Measurements from ENCODE around the gene PRKAR2A.

Gene PRKAR2A

GRCh38 chr3:48847504-48848423, at the start of gene PRKAR2A:
Gene PRKAR2A (minus strand): TSS chr3:48847874. CDS start chr3:48847596, 278 bp downstream.
- DNase-seq (ENCODE audit: low read depth), result peak; percentile 66

GRCh38 chr3:48896936-48897335, 49.3 kb upstream of the PRKAR2A start:
- DNase-seq (ENCODE audit: low read depth), result no peak

- no peak for DNase-seq (ENCODE audit: low read depth)
These were observed 46.8 kb upstream of the PRKAR2A start for GRCh38 chr3:48894516-48894915.

GRCh38 chr3:48891606-48892005, 43.9 kb upstream of the PRKAR2A start:
- no peak for DNase-seq (ENCODE audit: low read depth)

- DNase-seq (ENCODE audit: low read depth), result no peak
These were observed 38.1 kb upstream of the PRKAR2A start for GRCh38 chr3:48885753-48886152.

- no peak for DNase-seq (ENCODE audit: low read depth)
These were observed 34.0 kb upstream of the PRKAR2A start for GRCh38 chr3:48881652-48882114.

- no peak for DNase-seq (ENCODE audit: low read depth)
These were observed 33.3 kb upstream of the PRKAR2A start for GRCh38 chr3:48881006-48881405.

- no peak for DNase-seq (ENCODE audit: low read depth)
These were observed 32.3 kb upstream of the PRKAR2A start for GRCh38 chr3:48879994-48880377.

GRCh38 chr3:48879307-48879993, 31.8 kb upstream of the PRKAR2A start:
- no peak for DNase-seq (ENCODE audit: low read depth)

GRCh38 chr3:48877671-48878070, 30.0 kb upstream of the PRKAR2A start:
- no peak for DNase-seq (ENCODE audit: low read depth)

GRCh38 chr3:48863122-48863521, 15.4 kb upstream of the PRKAR2A start:
- no peak for DNase-seq (ENCODE audit: low read depth)

GRCh38 chr3:48859206-48859605, 11.5 kb upstream of the PRKAR2A start:
- no peak for DNase-seq (ENCODE audit: low read depth)

GRCh38 chr3:48858709-48859108, 11.0 kb upstream of the PRKAR2A start:
- no peak for DNase-seq (ENCODE audit: low read depth)

- DNase-seq (ENCODE audit: low read depth), result no peak
These were observed 10.0 kb upstream of the PRKAR2A start for GRCh38 chr3:48857641-48858040.

GRCh38 chr3:48856469-48856868, 8.8 kb upstream of the PRKAR2A start:
- DNase-seq (ENCODE audit: low read depth), result no peak

GRCh38 chr3:48855681-48856447, 8.2 kb upstream of the PRKAR2A start:
- no peak for DNase-seq (ENCODE audit: low read depth)

- DNase-seq (ENCODE audit: low read depth), result no peak
These were observed 4.5 kb upstream of the PRKAR2A start for GRCh38 chr3:48852151-48852550.

- no peak for DNase-seq (ENCODE audit: low read depth)
These were observed 3.7 kb upstream of the PRKAR2A start for GRCh38 chr3:48851407-48851806.

GRCh38 chr3:48848816-48849515, 1.3 kb upstream of the PRKAR2A start:
- DNase-seq (ENCODE audit: low read depth), result no peak

- peak; percentile 15 for DNase-seq (ENCODE audit: low read depth)
These were observed 596 bp downstream of the PRKAR2A start for GRCh38 chr3:48847053-48847503.

- DNase-seq (ENCODE audit: low read depth), result no peak
These were observed 2.5 kb downstream of the PRKAR2A start for GRCh38 chr3:48845170-48845569.

- no peak for DNase-seq (ENCODE audit: low read depth)
These were observed 10.5 kb downstream of the PRKAR2A start for GRCh38 chr3:48837163-48837562.
